Activated T-helper 17 cell treated with anti-CD3 and anti-CD28 coated beads, Interleukin-2, amount 50 U/mL, for 72 hours (primary cell): Measurements from ENCODE around the gene LECT2. TPM values are rescaled to one million over a fixed set of nuclear protein-coding genes. Genes with fewer than 3 reads are reported as not detected.

Experiments
- ATAC-seq: fragments of 150-1000 bp; cut with Tn5 transposase; replicated peaks from 2 replicates; pipeline ENCODE4 v1.10.0; 2021; ENCODE audit warnings: mild to moderate bottlenecking, moderate library complexity
- H3K27ac Mint-ChIP-seq: one replicate; pipeline ENCODE4 v1.8.0; 2022; ENCODE audit warnings: mixed read lengths
- H3K27me3 Mint-ChIP-seq: one replicate; pipeline ENCODE4 v1.8.0; 2022; ENCODE audit warnings: mixed read lengths
- H3K36me3 Mint-ChIP-seq: one replicate; pipeline ENCODE4 v1.8.0; 2022; ENCODE audit warnings: low read depth, mild to moderate bottlenecking, mixed read lengths
- H3K4me1 Mint-ChIP-seq: one replicate; pipeline ENCODE4 v1.8.0; 2022; ENCODE audit warnings: mixed read lengths
- H3K4me3 Mint-ChIP-seq: one replicate; pipeline ENCODE4 v1.8.0; 2022; ENCODE audit warnings: mild to moderate bottlenecking, mixed read lengths
- H3K9me3 Mint-ChIP-seq: one replicate; pipeline ENCODE4 v1.8.0; 2022; ENCODE audit warnings: mixed read lengths
- total RNA-seq, 2 donors: library from RNA; stranded (reverse); gene quantifications; one replicate each; pipeline ENCODE4 v1.2.3, GENCODE V29; 2022

LECT2 gene
- total RNA-seq, 2 donors from 2014 or later, result not detected

GRCh38 chr5:135966790-135967189, 12.0 kb upstream of the LECT2 start:
- H3K4me1 Mint-ChIP-seq, result no peaks in the 10 kb centered on the region
- H3K4me3 Mint-ChIP-seq, result no peak overlapping the region
- H3K27me3 Mint-ChIP-seq, result peaks cover 25% of the 10 kb centered on the region
- peaks cover 8% of the 10 kb centered on the region for H3K9me3 Mint-ChIP-seq
- H3K27ac Mint-ChIP-seq, result no peak overlapping the region
- no peaks in the 10 kb centered on the region for H3K36me3 Mint-ChIP-seq
- no peak for ATAC-seq

- no peak overlapping the region for H3K4me3 Mint-ChIP-seq
- H3K9me3 Mint-ChIP-seq, result peaks cover 8% of the 10 kb centered on the region
- H3K36me3 Mint-ChIP-seq, result no peaks in the 10 kb centered on the region
- H3K4me1 Mint-ChIP-seq, result no peaks in the 10 kb centered on the region
- no peak for ATAC-seq
- peaks cover 24% of the 10 kb centered on the region for H3K27me3 Mint-ChIP-seq
- H3K27ac Mint-ChIP-seq, result no peak overlapping the region
These were observed 11.4 kb upstream of the LECT2 start for GRCh38 chr5:135966165-135966564.

- peaks cover 8% of the 10 kb centered on the region for H3K9me3 Mint-ChIP-seq
These were observed 10.7 kb upstream of the LECT2 start for GRCh38 chr5:135965504-135965903.

GRCh38 chr5:135964670-135965320, 10.0 kb upstream of the LECT2 start:
- Mint-ChIP-seq H3K4me3 (no peak overlapping the region), H3K4me1 (no peaks in the 10 kb centered on the region), H3K36me3 (no peaks in the 10 kb centered on the region), H3K27me3 (peaks cover 14% of the 10 kb centered on the region), H3K27ac (no peak overlapping the region), H3K9me3 (peaks cover 5% of the 10 kb centered on the region)
- ATAC-seq, result no peak

More at GRCh38 chr5:135965504-135965903, 10.7 kb upstream of the LECT2 start:
- no peaks in the 10 kb centered on the region for H3K4me1 Mint-ChIP-seq
- ATAC-seq, result no peak
- no peaks in the 10 kb centered on the region for H3K36me3 Mint-ChIP-seq
- H3K4me3 Mint-ChIP-seq, result no peak overlapping the region
- H3K27me3 Mint-ChIP-seq, result peaks cover 19% of the 10 kb centered on the region
- H3K27ac Mint-ChIP-seq, result no peak overlapping the region

GRCh38 chr5:135955525-135955924, 742 bp upstream of the LECT2 start:
- Mint-ChIP-seq H3K27ac (no peak overlapping the region), H3K4me1 (no peaks in the 10 kb centered on the region), H3K9me3 (no peaks in the 10 kb centered on the region), H3K27me3 (peaks cover 16% of the 10 kb centered on the region), H3K36me3 (no peaks in the 10 kb centered on the region), H3K4me3 (no peak overlapping the region)
- no peak for ATAC-seq

GRCh38 chr5:135953850-135954249, 933 bp downstream of the LECT2 start:
- Mint-ChIP-seq H3K4me1 (no peaks in the 10 kb centered on the region), H3K4me3 (no peak overlapping the region), H3K27ac (no peak overlapping the region), H3K9me3 (no peaks in the 10 kb centered on the region), H3K36me3 (no peaks in the 10 kb centered on the region), H3K27me3 (peaks cover 17% of the 10 kb centered on the region)
- ATAC-seq, result no peak

- H3K4me3 Mint-ChIP-seq, result no peak overlapping the region
- H3K27me3 Mint-ChIP-seq, result peaks cover 13% of the 10 kb centered on the region
- H3K27ac Mint-ChIP-seq, result no peak overlapping the region
- ATAC-seq, result no peak
- H3K9me3 Mint-ChIP-seq, result no peaks in the 10 kb centered on the region
- no peaks in the 10 kb centered on the region for H3K4me1 Mint-ChIP-seq
- H3K36me3 Mint-ChIP-seq, result no peaks in the 10 kb centered on the region
These were observed 2.1 kb downstream of the LECT2 start for GRCh38 chr5:135952683-135953082.

GRCh38 chr5:135951807-135952206, 3.0 kb downstream of the LECT2 start:
- no peaks in the 10 kb centered on the region for H3K9me3 Mint-ChIP-seq
- H3K4me1 Mint-ChIP-seq, result no peaks in the 10 kb centered on the region
- peaks cover 13% of the 10 kb centered on the region for H3K27me3 Mint-ChIP-seq
- no peak overlapping the region for H3K4me3 Mint-ChIP-seq
- H3K27ac Mint-ChIP-seq, result no peak overlapping the region
- ATAC-seq, result no peak
- H3K36me3 Mint-ChIP-seq, result no peaks in the 10 kb centered on the region

- peaks cover 13% of the 10 kb centered on the region for H3K27me3 Mint-ChIP-seq
- H3K27ac Mint-ChIP-seq, result no peak overlapping the region
- no peaks in the 10 kb centered on the region for H3K9me3 Mint-ChIP-seq
- H3K4me1 Mint-ChIP-seq, result no peaks in the 10 kb centered on the region
- no peaks in the 10 kb centered on the region for H3K36me3 Mint-ChIP-seq
- no peak overlapping the region for H3K4me3 Mint-ChIP-seq
- ATAC-seq, result no peak
These were observed 3.5 kb downstream of the LECT2 start for GRCh38 chr5:135951257-135951656.

- Mint-ChIP-seq H3K36me3 (no peaks in the 10 kb centered on the region), H3K27ac (no peak overlapping the region), H3K27me3 (peaks cover 13% of the 10 kb centered on the region), H3K9me3 (no peaks in the 10 kb centered on the region), H3K4me1 (no peaks in the 10 kb centered on the region), H3K4me3 (no peak overlapping the region)
- ATAC-seq, result no peak
These were observed 4.2 kb downstream of the LECT2 start for GRCh38 chr5:135950611-135951010.

GRCh38 chr5:135944967-135945560, 9.7 kb downstream of the LECT2 start:
- Mint-ChIP-seq H3K27ac (no peak overlapping the region), H3K4me3 (no peak overlapping the region), H3K9me3 (no peaks in the 10 kb centered on the region), H3K4me1 (no peaks in the 10 kb centered on the region), H3K36me3 (no peaks in the 10 kb centered on the region), H3K27me3 (peaks cover 20% of the 10 kb centered on the region)
- ATAC-seq, result no peak

GRCh38 chr5:135944564-135944963, 10.2 kb downstream of the LECT2 start:
- no peak overlapping the region for H3K27ac Mint-ChIP-seq
- ATAC-seq, result no peak
- no peaks in the 10 kb centered on the region for H3K36me3 Mint-ChIP-seq
- no peaks in the 10 kb centered on the region for H3K9me3 Mint-ChIP-seq
- H3K4me3 Mint-ChIP-seq, result no peak overlapping the region
- peaks cover 19% of the 10 kb centered on the region for H3K27me3 Mint-ChIP-seq
- H3K4me1 Mint-ChIP-seq, result no peaks in the 10 kb centered on the region

GRCh38 chr5:135942202-135942771, 12.5 kb downstream of the LECT2 start:
- Mint-ChIP-seq H3K27me3 (peaks cover 27% of the 10 kb centered on the region), H3K36me3 (no peaks in the 10 kb centered on the region)

GRCh38 chr5:135941711-135942110, 13.1 kb downstream of the LECT2 start:
- H3K27me3 Mint-ChIP-seq, result peaks cover 27% of the 10 kb centered on the region
- no peak overlapping the region for H3K27ac Mint-ChIP-seq
- no peaks in the 10 kb centered on the region for H3K9me3 Mint-ChIP-seq
- H3K36me3 Mint-ChIP-seq, result no peaks in the 10 kb centered on the region
- no peak overlapping the region for H3K4me3 Mint-ChIP-seq
- no peak for ATAC-seq
- H3K4me1 Mint-ChIP-seq, result no peaks in the 10 kb centered on the region

More at GRCh38 chr5:135942202-135942771, 12.5 kb downstream of the LECT2 start:
- ATAC-seq, result no peak
- H3K27ac Mint-ChIP-seq, result no peak overlapping the region
- H3K9me3 Mint-ChIP-seq, result no peaks in the 10 kb centered on the region
- H3K4me1 Mint-ChIP-seq, result no peaks in the 10 kb centered on the region
- H3K4me3 Mint-ChIP-seq, result no peak overlapping the region

- H3K27me3 Mint-ChIP-seq, result peaks cover 22% of the 10 kb centered on the region
- H3K4me1 Mint-ChIP-seq, result no peaks in the 10 kb centered on the region
- ATAC-seq, result no peak
- no peaks in the 10 kb centered on the region for H3K36me3 Mint-ChIP-seq
- no peak overlapping the region for H3K4me3 Mint-ChIP-seq
- H3K9me3 Mint-ChIP-seq, result no peaks in the 10 kb centered on the region
- H3K27ac Mint-ChIP-seq, result no peak overlapping the region
These were observed 17.4 kb downstream of the LECT2 start for GRCh38 chr5:135937245-135937911.
